ENCODE measurements around the gene TEAD1.

The TEAD1 gene

DNA sequence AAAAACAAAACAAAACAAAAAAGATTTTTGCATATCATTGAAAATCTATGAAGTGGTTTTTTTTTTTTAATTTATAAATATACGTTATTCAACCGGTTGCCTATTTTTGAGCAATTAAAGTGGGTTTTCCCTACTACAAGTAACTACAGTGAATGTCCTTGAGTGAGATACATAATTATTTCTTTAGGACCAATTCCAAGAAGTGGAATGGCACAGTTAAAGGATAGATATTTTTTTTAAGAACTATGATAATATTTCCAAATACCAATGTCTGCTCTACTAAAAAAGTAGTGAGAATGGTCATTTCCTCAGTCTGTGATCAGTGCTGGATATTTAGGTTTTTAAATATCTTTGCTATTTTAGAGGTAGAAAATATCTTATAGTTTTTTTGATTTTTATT, 118.8 kb downstream of the TEAD1 start:
- DNase-seq = no peak

- DNase-seq = no peak
Observed at GRCh38 chr11:12793506-12793905, 119.3 kb downstream of the TEAD1 start.

DNA sequence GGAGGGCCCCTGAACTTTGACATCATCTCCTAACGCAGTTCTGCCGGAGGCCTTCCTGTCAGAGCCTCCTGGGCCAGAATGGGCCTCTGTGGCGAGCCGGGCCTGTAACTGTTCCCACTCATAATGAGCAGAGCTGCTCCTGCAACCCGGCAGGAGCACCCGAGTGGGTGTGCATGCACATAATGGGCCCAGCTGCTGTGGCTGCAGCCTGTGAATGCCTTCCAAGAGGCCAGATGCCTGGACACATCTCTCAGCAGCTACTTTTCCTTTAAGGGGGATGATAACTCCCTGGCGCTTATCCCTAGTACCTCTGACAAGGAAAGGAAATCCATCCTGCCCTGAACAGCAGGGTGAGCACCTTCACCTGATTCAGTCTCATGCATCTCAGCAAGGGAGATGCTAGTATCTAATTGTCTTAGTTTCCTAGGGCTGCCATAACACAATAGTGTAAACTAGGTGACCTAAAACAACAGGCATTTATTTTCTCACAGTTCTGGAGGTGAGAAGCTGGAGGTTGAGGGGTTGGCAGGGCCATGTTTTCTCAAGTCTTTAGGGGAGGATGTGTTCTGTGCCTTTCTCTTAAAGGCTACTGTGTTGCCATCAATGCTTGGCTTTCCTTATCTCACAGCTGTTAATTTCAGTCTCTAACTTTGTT, 120.5 kb downstream of the TEAD1 start:
- DNase-seq = no peak

DNA sequence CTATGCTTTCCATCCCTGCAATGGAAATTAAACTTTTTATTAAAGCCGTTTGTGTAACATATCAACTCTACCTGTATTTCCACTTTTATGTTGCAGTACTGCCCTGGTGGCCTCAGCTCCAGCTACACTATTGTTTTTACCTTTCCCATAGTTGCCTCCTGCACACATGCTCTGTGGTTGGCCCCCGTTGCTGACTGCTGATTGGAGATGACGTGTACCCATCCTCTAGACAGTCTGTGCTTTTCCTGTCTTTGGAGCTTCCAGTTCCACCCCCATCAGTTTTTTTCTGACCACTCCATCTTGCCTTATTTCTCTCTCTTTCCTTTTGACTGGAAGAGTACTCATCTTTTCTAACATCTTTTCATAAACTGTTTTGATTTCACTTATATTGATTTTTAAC, 123.8 kb downstream of the TEAD1 start:
- DNase-seq = no peak

DNA sequence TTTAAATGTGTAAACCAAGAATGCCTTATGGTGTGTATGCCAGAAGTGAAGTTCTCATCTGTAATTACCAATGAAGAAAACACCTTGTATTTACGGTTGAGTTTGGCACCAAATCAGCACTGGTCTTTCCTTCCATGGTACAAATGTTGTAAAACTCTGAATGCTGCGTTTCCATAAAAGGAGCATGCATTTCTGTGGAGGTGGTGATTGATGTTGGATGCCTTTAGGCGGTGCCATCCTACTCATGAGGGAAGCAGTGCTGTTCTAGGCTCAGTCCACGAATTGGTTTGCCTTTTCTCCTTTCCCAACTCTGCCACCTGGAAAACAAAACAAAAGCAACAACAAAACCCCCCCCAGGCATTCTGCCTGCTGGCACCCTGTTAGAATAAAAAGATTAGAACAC, 124.4 kb downstream of the TEAD1 start:
- DNase-seq = no peak

- no peak for DNase-seq
Observed at GRCh38 chr11:12799334-12799835, 125.2 kb downstream of the TEAD1 start.

DNA sequence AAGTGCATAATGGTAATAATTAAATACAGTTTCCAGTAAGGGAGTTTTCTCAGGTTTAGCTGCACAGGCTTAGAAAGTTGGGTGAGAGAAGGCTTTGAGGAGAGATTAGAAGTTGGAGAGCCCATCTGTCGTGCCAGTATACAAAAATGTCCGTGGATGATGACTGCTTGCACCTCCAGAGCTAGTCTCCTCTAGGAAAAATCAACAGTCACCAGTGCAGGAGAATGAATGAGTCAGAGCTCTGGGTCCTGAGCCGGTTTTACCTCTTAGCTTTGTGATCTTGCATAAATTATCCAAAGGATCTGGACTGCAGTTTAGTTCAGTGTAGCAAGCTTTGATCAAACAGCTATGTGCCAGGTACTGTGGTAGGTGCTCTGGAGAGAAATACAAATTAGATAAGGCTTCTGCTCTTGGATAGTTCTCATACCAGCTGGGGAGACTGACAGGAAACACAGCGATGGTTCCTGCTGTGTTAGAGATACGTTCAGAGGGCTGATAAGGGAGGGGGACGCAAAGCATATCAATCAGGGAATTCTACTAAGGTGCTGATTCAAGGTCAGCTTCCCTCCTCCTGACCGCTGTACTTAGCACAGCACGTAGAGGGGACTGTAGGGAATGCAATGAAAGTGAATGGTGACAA, 125.9 kb downstream of the TEAD1 start:
- DNase-seq = no peak

- DNase-seq = no peak
Observed at GRCh38 chr11:12800871-12801270, 126.7 kb downstream of the TEAD1 start.

DNA sequence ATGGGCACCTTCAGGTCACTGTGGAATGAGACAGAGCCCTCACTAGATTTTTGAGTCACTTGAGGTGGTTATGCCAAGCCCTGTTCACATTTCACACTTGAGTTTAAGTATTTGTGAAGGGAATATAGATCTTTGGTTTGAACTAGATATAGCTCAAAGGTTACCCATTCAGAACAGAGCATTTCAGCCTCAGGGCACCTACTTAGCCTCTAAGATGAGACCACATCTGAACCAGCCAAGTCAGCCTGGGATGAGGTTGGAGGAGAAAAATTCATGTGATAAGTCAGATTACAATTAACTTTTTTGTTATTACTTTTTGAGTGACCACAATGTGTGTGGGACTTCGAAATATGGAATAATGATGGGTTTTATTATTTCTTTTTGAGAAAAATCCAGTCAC, 127.8 kb downstream of the TEAD1 start:
- no peak for DNase-seq

DNA sequence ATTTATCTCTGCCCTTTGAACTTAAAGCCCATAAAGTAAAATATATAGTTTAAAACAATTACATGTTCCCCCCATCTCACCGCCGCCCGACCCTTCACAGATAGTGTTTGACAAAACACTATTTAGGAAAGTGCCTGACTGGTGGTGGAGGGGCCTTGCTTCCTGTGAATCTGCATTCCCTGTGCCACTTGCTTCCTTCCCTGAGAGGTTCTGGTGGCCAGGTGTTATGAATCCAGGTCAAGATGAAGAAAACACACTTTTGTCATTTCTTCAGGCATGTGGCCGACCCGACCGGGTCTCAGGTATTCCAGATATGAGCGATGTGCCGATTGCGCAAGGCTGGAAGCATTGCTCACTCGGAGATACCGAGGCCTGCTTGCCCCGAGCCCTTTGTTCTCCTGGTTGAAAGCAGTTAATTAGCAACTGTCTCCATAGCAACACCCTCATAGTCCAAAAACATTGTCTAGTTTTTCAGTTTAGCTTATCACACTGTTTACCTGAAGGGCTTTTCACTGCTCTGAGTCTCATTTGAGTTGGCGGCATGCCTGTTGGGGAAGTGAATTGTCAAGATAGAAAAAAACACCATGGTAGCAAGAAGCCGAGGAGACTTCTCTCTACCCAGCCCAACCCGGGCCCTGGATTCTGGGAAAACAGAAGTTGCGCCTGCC, 128.3 kb downstream of the TEAD1 start:
- DNase-seq = no peak

DNA sequence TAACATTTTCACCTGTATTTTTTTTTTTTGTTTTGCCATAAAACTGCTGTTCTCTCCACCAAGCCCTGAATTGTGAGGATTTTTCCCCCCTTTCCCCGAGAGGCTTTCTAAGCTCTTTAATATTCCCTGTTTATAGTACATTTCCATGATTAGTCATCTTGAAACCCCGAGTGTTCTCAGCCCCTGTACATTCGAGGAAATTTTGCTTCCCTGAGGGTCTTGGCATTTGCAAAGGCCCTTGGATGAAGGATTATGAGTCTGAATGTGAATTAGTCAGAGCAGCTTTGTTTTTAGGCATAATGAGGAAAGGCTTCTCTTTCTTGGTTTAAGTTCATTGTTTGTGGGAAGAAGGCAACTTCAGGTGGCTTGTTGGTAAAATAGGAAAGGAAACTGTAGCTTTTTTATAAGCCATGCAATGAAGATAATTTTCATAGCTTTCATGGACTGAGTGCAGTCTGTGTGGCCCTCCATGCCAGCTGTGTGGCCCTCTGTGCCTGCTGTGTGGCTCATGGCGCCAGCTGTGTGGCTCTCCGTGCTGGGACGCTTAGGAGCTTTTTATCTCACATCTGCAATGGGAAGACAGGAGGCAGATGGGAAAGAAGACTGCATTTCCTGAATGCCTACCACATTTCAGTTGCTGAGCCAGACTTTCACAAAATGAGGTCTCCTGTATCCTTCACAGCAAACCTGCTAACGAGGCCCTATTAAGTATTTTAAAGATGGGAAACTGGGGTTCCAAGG, 129.0 kb downstream of the TEAD1 start:
- DNase-seq = no peak

GRCh38 chr11:12806113-12806512, 131.9 kb downstream of the TEAD1 start:
- DNase-seq = no peak

DNA sequence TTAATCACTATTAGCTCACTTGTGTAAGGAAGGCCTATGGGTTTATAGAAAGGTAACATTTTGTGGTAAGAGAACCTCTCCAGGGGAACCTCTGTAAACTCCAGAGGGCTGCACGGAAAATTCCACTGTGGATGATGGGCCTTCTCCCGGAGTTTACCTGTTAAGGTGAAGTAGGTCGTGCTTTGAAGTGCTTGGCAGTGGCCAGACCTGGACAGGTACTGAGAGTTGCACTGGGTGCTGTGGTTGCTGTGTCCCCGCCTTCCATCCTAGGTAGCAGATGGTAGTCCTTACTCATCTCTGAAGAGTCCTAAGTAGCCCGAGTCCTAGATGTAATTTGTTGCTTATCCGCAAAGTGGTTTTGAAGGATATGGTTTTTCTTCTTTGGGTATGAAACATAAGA, 133.4 kb downstream of the TEAD1 start:
- no peak for DNase-seq

DNA sequence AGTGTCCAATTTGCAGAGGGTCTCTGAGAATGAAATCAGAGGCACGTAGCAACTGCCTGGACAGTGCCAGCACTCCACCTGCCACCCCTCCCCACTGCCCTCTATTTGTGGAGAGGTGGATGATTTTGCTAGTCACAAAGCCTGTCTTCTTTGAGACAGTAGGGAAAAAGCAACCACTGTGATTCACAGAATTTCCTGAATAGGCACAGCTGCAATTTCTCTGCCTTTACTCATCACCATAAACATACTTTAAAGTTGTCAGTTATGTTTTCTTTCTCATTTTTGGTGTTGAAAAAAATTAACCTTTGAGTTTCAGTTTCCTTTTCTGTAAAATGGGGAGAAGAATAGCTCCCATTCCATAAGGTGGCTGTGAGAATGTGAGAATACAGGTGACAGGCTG, 134.3 kb downstream of the TEAD1 start:
- no peak for DNase-seq

GRCh38 chr11:12809364-12809763, 135.1 kb downstream of the TEAD1 start:
- DNase-seq = no peak

DNA sequence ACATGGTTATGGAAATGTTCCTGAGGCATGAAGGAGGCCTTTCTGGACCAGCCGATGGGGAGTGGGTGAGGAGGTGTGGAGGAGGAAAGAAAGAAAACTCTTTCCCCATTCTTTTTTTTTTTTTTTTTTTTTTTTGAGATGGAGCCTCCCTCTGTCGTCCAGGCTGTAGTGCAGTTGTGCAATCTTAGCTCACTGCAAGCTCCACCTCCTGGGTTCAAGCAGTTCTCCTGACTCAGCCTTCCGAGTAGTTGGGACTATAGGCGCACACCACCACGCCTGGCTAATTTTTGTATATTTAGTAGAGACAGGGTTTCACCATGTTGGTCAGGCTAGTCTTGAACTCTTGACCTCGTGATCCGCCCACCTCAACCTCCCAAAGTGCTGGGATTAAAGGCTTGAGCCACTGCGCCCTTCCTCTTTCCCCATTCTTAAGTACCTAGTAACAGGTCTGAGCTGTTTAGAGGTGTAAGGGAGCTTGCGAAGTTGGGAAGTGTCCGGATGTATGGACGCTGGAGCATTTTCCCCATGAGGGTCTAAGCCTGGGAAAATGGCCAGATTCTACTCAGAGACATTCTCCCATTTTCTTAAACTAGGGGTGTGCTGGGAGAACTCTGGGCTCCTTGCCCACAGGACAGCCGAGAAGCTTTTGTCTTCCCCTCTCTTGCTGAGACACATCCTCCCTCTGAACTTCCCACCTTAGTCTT, 135.8 kb downstream of the TEAD1 start:
- DNase-seq = no peak

DNA sequence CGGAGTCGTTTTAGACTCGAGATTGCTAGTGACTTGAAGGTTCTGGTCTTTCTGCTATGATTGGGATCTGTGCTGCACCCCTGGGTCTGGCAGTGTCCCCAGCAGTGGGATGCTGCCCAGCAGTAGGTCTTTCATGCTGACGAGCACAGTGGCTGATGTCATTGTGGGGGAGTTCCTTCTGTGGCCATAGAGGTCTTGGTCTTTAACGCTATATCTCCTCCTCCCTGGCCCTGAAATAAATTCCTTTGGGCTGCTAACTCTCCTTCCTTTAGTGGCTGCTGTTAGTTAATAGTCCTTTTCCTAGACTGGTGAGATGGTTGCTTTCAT, 136.3 kb downstream of the TEAD1 start:
- DNase-seq = no peak

DNA sequence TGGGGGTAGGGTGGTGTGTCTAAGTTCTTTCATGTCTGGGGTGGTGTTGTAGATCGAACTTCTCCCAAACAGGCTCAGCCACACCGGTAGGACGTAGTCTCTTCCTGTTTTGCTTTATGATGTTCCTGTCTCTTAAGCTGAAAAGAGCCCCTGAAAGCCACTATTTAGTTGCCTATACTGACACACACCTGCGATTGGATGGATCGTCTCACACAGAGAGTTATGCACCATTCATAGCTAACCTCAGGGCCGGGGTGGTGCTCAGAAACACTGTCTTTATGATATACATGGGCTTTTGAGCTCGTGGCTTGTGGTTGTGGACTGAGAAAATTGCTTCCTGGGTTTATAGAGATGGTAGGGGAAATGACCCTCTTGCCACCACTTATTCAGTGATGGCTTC, 137.6 kb downstream of the TEAD1 start:
- no peak for DNase-seq

DNA sequence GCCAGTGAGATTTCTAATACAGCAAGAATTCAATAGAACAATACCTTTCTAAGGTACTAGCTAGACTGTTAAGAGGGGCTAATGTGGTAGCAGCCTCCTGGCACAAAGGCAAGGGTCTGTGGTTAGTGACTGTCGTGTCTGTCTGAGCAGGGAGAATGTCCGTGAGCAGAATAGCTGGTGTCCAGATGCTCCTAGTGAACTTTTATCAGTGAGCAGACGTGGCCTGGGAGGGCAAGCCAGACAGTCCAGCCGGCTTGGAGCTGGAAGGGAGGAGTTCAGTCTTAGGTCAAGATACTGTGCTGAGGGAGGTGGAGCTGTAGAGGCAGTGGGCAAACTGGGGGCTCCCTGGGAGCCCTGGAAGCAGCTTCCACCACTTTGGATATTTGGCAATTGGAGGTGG, 138.6 kb downstream of the TEAD1 start:
- no peak for DNase-seq

DNA sequence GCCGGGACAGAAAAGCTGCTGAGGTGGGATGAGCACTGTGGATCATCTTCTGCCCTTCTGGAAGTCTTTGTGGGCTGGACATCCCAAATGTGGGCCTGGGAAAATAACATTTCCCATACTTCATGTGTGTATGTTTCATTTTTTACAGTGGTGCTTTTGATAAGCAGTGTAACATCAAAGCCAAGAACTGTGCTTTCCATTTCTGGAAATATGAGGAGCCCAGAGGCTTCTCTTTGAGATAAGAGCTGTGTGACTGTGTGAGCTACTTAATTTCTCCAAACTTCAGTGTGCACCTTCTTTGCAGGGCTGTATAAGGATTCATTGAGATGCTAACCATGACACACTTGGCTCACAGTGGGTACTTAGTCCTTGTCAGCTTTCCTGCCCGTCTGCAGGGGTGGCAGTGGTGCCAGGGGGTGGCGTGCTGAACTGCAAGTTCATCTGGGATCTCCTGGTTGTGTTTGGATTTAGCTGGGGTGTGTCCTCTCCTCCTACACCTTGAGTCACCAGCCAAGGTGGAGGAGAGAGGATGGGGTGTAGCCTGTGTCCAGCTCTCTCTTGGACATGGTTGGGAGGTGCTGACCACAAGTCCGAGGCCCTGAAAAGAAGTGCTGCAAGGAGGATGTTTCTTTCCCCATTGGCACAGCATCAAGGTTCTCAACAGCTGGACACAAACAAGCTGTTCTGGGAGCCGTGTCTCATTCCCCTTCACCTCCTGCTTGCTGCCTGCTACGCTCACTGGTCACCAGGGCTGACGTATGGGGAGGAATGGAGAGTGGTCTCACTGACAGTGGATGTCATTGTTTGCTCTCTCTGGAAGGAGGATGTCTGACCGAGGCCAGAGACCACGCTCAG, 139.4 kb downstream of the TEAD1 start:
- DNase-seq = no peak

DNA sequence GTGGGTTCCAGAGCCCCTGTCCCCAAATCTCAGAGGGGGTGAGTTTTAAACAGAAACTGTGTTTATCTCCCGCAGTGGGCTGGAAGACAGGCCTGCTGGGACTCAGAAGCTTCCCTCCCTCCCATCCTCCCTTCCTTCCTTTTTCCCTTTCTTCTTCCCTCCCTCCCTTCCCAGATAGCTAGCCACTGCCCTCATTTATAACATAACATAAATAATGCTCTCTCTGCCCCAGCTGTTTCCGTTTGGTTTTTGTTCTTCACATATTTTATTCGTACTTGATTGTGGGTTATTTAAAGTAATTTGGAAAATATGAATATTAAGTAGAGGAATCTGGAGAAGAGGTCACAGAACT, 140.9 kb downstream of the TEAD1 start:
- no peak for DNase-seq

GRCh38 chr11:12815931-12816494, 141.8 kb downstream of the TEAD1 start:
- no peak for DNase-seq

Measured in activated effector memory CD4-positive, alpha-beta T cell treated with Interleukin-2 at 50 U/mL for 16 hours (primary cell).